GM19438 (cell line): ENCODE results near the gene PRSS22.

Experiments used
- ATAC-seq: cut with Tn5 transposase; IDR thresholded peaks from one replicate; pipeline ENCODE4 v1.9.1; 2021; ENCODE audit warnings: low read depth; ENCODE audit not compliant: unreplicated experiment

PRSS22 gene

GRCh38 chr16:2852731-2853507 lies 5.1 kb downstream of the PRSS22 start:
- no peak for ATAC-seq

- ATAC-seq, result no peak
These were observed 5.8 kb downstream of the PRSS22 start for GRCh38 chr16:2852003-2852730.

- no peak for ATAC-seq
These were observed 8.8 kb downstream of the PRSS22 start for GRCh38 chr16:2848933-2849725.

GRCh38 chr16:2846511-2847310 lies 11.3 kb downstream of the PRSS22 start:
- ATAC-seq, result no peak

- no peak for ATAC-seq
These were observed 12.9 kb downstream of the PRSS22 start for GRCh38 chr16:2845116-2845515.

GRCh38 chr16:2843526-2843925 lies 14.4 kb downstream of the PRSS22 start:
- ATAC-seq, result no peak

- no peak for ATAC-seq
These were observed 15.5 kb downstream of the PRSS22 start for GRCh38 chr16:2842340-2843000.

GRCh38 chr16:2841606-2842339 lies 16.2 kb downstream of the PRSS22 start:
- ATAC-seq, result no peak

GRCh38 chr16:2840914-2841313 lies 17.1 kb downstream of the PRSS22 start:
- ATAC-seq, result no peak

- ATAC-seq, result no peak
These were observed 18.1 kb downstream of the PRSS22 start for GRCh38 chr16:2839650-2840450.

- ATAC-seq, result no peak
These were observed 19.0 kb downstream of the PRSS22 start for GRCh38 chr16:2838928-2839327.

- no peak for ATAC-seq
These were observed 21.1 kb downstream of the PRSS22 start for GRCh38 chr16:2836646-2837508.

- no peak for ATAC-seq
These were observed 22.1 kb downstream of the PRSS22 start for GRCh38 chr16:2835638-2836493.

GRCh38 chr16:2834968-2835367 lies 23.0 kb downstream of the PRSS22 start:
- ATAC-seq, result no peak

- ATAC-seq, result no peak
These were observed 24.2 kb downstream of the PRSS22 start for GRCh38 chr16:2833776-2834175.

GRCh38 chr16:2831203-2831602 lies 26.8 kb downstream of the PRSS22 start:
- no peak for ATAC-seq

GRCh38 chr16:2830355-2830695 lies 27.6 kb downstream of the PRSS22 start:
- ATAC-seq, result no peak
